Stimulated activated CD4-positive, alpha-beta T cell treated with anti-CD3 and anti-CD28 coated beads, Interleukin-1b, Interleukin-23, amount 100 ng/mL, for 48 hours (primary cell): ENCODE measurements around the gene DYNLT4.
"Not testable (repeated sequence)": the region's sequence is repeated elsewhere in the genome, so short reads cannot be mapped to it uniquely, and the experiment has no call there.

Experiments used
- DNase-seq: peaks from one replicate; pipeline ENCODE4 v3.0.0-alpha.2; 2020

DYNLT4 gene, protein sequence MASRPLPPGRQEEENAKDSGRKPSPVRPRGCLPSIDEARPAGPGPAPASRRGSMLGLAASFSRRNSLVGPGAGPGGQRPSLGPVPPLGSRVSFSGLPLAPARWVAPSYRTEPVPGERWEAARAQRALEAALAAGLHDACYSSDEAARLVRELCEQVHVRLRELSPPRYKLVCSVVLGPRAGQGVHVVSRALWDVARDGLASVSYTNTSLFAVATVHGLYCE

DNA sequence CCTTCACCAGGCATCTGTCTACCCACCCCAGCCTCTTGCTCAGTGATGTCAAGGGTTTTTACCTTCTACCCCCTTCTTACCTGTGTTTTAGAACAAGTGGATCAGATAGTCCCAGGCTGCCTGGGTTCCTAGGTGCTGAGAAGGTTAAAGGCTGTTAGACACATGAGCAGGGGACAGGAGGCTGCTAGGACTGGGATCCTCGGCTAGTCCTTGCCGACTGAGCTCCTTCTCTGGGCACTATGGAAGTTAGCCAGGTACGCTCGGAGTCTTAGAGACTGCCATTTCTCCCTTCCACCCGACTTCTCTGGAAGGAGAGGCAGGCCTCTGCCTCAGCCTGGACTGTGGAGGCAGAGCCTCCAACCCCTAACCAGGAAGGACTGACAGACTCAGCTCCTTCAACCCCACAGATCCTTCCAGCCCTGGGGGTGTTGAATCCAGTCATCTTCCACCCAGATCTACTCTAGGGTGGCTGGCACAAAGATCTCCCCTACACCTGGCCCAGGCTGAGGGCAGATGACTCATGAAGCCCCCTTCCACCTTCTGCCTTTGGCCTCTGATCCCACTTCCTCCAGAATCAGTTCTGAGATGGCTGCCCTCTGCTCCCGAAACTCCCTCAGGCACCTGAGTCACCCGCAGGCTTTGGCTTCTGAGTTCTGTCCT, at the start of gene DYNLT4:
DYNLT4 (minus strand) TSS at position 648 of the 660 bp plus-strand sequence. CDS start 683 bp downstream, outside the sequence.
- no peak for DNase-seq

DNA sequence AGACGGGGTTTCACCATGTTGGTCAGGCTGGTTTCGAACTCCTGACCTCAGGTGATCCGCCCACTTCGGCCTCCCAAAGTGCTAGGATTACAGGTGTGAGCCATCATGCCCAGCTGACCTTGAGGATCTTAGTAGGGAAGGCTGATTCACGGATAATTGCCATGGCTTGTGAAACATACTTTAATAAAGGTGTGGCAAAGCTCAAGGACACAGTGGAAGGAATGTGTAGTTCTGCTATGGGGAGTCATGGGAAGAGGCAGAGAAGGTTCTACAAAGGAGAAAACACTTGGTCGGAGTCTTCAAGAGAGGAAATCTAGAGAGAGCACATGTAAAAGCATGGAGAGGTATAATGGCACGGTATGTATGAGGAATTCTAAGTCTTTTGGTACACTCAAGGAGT, 48.6 kb upstream of the DYNLT4 start:
- no peak for DNase-seq

DNA sequence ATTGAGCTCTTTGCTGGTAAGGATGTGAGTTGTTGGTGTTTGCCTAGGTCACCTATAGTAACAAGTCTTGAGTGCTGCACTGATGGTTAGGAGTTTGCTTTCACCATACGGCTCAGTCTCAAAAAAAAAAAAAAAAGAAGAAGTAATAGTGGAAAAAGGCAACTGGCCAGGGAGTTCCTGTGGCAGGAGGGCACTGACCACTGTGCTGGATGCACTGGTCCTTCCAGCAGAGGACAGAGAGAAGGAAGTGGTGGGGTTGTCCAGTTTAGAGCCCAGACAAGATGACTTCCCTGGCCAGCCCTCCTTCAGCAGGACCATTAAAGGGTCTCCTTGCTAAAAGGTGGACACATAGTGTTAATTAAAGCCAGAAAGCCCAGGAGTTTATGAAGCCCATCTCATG, 47.8 kb upstream of the DYNLT4 start:
- DNase-seq: no peak

DNA sequence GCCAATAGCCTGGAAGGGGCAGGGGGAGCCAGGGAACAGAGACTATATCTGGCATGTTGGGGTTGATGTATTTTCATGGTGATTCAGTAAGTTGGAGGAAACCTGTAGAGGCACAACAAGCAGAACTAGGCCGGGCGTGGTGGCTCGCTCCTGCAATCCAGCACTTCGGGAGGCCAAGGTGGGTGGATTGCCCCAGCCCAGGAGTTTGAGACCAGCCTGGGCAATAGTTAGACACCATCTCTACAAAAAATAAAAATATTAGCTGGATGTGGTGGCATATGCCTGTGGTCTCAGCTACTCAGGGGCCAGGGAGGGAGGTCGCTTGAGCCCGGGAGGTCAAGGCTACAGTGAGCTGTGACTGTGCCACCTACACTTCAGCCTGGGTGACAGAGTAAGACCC, 46.0 kb upstream of the DYNLT4 start:
- DNase-seq: no peak

DNA sequence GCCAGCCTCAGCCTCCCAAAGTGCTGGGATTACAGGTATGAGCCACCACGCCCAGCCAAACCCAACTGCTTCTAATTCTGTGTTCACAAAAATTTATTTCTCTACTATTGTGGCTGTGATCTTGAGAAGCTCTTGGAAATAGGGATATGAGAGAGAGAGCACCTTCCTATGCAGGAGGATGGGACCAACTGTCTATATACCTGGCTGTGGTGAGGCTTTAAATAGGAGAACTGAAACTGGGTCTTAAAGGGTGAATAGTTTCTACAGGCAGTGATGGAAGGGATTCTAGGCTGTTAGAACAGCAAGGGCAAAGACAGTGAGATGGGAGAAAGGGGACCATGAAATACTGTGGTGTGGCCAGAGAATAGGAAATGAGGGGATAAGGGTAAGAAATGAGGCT, 44.2 kb upstream of the DYNLT4 start:
- no peak for DNase-seq

DNA sequence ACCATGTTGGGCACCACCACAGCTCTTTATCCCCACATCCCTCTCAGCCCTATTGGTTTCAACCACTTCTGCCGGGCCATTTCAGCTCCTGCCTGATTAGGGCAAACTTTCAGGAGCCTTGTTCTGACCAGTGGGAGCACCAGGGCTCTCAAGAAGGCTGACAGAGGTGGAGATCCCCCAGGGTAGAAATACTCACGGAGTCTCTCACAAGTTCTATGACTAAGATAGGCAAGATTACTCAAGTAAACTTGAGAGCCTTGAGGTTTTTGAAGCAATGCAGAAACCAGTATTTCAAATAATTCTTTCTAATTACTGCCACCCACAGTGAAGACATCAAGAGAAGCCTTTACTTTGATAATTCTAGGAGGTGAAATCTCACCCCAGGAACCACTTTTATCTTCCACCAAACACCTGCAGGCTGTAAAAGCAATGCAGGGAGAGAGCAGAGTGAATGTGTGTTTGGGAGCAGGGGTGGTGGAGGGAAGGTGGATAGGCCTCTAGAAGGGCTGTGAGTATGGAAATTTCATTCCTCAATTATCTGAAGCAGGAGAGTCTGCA, 42.5 kb upstream of the DYNLT4 start:
- peak; percentile 14 for DNase-seq

DNA sequence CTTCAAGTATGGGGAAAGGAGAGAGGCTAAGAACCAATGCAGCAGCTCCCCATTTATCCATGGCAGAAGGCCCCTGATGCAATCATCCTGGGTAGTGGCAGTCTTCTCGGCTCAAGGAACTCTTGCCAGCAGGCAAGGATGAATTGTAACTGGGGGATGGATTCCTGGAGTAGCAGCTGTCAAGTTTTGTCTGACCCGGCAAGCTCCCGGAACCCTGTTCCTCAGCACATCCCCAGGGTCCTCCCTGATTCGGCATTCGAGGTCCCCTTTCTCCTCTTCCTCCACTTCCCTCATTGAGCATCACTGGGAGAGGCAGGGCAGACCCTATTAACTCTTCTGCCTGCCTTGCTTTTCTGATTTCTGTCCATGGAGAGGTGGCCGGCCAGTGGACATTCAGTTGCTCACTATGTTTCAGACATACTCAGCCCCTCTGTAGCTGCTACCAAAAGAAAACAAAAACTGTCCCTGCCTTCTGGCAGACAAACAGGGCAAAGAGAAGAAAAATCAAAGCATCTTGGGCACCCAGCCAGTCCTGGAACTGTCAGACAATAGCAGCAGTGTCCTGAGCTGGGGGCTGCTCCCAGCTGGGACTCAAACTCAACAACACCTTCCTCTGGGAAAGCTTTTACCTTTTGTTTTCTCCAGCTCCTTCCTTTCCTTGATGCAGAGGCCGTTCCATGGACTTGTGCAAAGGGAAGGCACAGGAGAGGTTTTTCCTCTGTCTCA, 41.5 kb upstream of the DYNLT4 start:
- no peak for DNase-seq

DNA sequence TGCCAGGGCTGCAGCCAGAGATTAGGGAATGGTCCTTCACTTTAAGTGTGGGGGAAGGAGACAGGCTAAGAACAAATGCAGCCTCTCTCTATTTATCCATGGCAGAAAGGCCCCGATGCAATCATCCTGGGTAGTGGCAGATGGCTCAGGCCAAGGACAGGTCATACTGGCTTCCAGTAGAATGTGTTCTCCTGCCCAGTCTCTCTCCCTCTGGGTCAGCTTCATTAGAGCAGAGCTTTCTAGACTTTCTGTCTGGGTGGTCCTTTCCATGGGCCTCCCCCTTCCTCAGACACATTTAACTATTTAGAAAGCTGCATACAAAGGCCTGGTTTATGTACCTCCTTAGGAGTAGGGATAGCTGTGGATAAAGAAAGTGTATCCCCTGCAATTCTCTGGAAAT, 40.7 kb upstream of the DYNLT4 start:
- no peak for DNase-seq

DNA sequence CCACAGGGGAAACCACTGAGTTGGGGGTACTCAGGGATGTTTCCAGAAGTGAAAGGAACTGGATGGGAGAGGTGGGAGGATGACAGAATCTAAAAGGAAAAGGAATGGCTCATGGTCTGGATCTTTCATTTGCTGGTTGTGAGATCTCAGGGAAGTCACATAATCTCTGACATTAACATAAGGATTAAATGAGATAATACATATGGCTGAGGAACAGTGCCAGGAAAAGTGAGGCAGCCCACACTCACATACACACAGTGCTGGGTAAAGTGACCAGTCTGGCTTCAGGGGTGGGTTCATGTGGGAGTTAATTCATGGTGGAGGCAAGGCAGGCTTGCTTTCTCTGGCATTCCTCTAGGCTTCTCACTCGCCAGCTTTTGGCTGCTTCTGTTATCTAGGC, 39.8 kb upstream of the DYNLT4 start:
- no peak for DNase-seq

DNA sequence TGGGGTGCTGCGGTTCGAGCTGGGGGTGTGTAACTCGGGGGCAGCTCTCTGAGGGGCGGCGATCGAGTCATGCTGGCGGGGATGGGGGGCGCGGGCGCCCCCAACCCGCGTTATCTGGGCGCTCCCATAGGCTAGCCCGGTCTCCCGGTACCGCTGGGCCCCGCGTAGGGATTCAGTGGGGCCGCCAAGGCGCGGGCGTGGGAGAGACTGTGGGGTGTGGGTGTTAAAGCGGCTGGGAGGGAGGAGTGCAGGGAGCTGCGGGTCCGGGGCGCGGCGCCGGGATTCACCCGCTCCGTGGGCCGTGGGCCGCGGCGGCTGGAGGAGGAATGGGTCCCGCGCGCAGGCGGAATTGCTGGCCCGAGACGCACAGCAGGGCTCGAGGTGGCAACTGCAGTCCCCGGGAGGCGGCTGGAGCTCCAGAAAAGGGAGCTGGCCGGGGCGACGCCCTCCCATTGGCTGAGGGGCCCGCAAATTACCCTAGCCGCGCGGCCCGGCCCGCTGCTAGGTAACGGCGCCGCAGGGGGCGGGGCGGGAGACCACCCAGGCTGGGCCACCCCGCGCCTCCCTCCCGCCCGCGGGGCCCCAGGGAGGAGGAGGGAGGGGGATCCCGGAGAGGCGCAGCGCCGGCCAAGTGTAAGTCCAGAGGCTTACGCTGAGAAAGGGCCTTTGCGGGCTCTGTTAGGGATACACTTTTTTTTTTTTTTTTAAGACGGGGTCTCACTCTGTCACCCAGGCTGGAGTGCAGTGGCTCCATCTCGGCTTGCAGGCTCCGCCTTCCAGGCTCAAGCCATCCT, 35.9 kb upstream of the DYNLT4 start, which contains the start of gene PTCH2:
PTCH2 (minus strand) TSS at position 392 of the 794 bp plus-strand sequence; CDS start at position 71, 321 bp downstream.
- DNase-seq: no peak

DNA sequence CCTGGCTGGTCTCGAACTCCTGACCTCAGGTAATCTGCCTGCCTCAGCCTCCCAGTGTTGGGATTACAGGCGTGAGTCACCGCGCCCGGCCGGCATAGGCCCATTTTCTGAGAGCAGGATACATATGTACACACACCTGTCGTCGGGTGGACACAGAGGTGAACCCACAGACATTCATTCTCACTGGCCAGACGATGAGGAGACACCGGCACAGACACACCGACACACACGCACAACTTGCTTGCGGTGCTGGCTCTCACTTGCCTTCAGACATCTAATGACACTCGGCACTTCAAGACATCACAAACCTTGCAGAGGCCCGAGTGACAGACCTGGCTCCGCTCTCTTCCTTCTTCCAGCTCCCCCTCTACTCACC, 35.3 kb upstream of the DYNLT4 start:
- DNase-seq: no peak

DNA sequence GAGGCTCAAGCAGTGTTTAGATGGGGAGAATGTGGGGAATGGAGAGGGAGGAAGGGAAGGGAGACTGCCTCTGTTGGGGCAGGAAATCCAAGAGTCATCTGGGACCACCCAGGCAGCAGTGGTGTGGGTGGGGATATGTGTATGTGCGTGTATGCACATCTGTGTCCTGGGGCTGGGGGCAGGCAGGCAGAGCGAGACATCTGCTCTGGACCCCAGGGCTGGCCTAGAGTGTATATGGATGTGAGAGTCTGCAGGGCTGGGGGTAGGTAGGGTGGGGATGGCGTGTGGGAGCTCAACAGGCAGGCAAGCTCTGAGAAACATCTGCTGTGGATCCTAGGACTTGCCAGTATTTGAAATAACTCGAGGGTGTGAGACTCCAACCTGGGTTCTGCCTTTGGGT, 32.4 kb upstream of the DYNLT4 start:
- no peak for DNase-seq

DNA sequence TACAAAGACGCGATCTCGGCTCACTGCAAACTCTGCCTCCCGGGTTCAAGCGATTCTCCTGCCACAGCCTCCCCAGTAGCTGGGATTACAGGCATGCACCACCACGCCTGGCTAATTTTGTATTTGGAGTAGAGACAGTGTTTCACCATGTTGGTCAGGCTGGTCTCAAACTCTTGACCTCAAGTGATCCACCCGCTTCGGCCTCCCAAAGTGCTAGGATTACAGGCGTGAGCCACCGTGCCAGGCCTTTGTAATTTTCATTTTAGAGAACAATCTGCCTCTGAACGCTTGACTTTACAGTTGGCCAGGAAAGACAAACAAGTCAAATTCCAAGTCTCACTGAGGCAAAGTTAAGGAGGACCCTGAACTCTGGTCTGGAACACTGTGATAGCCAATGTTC, 31.1 kb upstream of the DYNLT4 start:
- DNase-seq: not testable (repeated sequence)

DNA sequence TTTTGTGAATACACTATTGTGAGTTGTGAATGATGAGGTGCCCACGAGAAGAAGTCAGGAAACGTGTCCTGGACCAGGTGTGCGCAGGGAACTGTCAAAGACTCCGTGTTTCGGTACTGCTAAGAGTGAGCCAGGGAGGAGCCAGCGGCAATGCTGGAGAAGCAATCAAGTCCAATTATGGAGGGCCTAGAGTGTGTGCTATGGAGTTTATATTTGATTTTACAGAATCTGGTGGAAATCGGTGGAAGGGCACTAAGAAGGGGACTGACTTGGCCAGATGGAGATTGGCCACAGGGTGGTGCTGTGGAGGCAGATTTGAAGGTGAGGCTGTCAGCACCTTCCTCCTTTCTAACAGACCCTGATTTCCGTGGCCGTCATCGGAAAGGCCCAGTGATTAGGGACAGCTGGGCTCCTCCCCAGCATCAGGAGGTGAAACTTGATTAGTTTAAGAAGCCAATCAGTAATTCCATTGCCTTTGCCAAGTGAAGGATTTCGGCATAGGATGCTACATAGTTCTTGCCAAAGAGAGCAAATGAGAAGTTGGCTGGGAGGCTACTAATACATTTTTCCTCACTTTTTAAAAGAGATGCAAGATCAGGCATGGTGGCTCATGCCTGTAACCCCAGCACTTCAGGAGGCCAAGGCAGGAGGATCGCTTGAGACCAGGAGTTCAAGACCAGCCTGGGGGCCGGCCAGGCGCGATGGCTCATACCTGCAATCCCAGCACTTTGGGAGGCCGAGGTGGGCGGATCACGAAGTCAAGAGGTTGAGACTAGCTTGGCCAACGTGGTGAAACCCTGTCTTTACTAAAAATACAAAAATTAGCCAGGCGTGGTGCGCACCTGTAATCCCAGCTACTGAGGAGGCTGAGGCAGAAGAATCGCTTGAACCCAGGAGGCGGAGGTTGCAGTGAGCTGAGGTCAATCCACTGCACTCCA, 28.9 kb upstream of the DYNLT4 start:
- DNase-seq: peak; percentile 88

DNA sequence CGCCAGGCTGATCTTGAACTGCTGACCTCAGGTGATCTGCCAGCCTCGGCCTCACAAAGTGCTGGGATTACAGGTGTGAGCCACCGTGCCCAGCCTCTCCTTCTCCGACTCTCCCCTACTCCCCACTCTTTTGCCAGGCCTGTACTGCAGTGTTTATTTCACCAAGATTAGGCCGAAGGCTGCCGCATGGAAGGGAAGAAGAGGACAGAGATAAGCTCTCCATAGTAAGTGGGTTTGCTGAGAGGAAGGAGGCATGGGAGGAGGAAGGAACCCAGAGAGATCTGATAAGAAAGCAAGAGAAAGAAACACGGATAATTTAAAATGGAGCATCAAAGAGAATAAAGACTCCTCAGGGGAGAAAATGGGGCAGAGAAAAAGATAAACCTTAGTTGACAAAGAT, 27.2 kb upstream of the DYNLT4 start:
- no peak for DNase-seq

DNA sequence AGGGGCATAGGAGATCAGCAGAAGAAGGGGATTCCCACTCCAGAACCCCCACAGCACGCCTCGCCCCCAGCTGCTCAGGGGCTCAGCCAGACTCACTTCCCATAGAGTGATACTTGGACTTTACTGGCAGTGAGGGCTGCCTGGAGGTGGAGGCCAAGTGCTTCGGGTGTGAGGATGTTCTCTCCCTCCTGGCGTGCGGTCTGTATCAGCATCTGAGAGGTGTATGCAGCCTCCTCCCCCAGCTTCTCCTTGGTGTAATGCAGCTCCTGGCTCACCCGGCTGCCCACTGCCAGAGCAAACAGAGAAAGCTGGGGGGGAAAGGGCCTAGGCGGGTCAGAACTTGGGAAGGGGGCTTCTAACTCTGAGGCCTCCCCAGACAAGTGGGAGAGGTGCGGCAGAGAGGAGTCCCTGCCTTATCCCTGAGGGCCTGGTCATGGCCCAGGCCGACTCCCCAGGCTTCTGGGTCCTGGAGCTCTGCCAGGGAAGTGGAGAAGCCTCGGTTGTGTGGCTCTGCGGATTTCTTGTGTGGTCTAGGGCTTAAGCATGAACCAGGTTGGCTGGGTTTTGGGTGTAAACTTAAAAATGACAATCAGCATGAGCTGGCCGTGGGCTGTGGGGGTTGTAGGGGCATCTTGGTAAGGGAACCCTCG, 25.0 kb upstream of the DYNLT4 start:
- no peak for DNase-seq

DNA sequence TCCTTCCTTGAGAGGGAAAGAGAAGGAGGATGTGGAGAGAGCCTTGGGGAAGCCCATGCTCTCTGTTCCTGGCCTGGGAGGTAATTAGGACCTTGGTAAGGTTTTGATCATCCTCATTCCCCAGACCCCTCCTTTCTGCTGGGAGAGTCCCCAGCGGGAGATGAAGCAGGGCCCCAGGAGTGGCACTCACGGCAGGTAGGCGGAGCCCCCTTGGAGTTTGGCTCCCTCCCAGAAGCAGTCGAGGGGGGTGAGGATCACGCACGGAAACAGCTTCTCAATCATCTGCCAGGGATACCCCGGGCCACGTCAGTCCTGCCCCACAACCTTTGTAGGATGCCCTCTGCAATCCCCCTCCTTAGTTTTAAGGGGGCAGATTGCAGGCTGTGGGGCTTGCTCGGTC, 24.4 kb upstream of the DYNLT4 start:
- no peak for DNase-seq

DNA sequence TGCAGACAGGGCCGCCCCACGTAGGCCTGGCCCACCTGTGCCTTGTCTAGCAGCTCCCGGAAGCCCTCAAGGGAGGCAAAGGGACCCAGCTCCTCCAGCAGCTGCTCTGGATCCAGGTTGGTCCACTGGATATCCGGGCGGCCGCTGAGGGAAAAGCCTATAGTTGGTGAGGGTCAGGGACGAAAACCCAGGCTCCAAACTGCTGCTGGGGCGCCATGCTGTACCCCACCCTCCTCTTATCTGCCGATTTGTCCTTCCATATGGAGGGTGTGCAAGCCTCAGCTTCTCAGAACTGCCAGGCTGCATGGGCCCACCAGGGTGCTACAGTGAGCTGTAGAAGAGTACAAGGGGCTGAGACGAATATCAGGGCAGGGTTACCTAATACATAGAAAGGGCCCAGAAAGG, 23.8 kb upstream of the DYNLT4 start:
- no peak for DNase-seq

DNA sequence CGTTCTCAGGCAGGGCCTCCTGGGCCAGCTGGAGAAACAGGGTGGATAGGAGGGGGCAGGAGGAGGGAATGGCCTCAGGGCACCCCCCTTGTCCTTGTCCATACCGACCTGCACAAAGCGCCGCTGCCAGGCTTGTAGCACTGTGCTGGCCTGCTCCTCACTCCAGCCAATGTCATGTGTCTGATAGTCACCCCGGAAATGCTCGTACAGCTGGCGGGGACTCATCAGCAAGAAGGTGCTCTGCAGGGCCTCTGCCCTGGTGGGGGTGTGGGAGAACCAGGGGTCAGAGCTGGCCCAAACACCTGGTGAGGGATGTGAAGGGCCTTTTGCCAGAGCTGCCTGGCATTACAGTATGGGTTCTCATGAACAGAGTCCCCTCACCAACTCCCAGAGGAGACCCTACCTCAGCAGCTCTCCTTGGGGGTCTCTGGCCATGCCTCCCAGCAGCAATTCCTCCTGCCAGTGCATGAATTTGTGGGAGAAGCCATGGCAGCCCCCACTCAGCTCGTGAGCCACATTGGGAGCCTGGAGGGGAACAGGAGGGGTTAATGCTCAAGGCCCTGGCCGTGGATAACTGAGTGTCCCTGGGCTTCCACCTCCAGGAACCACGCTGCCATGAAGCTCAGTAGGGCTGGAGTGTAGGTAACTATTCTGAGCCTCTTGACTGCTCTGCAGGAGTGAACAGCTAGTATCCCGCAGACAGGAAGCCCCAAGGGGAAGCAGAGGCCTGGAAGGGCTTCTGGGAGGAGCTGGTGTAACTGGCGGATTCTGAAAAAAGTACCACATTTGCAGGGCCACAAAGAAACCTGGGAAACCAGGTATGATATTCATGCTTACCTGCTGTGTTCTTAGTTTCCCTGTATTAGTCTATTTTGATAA, 22.6 kb upstream of the DYNLT4 start:
- DNase-seq: no peak

DNA sequence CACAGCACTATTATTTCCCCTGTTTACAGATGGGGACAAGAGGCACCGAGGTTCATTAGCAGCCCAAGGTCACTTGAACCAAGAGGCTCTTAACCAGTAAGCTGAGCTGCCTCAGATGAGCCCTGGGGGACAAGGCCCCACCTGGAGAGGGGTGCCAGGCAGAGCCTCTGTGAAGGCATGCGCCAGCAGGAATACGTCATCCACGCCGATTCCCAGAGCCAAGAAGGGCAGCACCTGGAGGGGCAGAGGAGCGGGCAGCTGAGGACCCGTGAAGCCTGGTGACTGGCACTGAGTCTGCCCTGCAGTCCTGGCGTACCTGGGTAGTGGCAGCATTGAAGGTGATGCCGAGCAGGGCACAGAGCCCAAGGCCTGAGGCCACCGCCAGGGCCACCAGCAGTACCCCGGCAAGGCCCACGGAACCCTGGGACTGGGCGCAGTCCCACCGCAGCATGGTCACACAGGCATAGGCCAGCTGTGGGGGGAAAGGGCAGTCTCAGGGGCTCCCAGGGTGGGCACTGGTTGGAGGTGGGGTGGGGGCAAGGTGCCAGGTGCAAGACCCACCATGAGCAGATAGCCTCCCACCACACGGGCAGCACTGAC, 21.8 kb upstream of the DYNLT4 start:
- DNase-seq: no peak
